K562 (cell line): ENCODE results near the gene SEL1L. TPM values are rescaled to one million over a fixed set of nuclear protein-coding genes. Genes with fewer than 3 reads are reported as not detected.
A peak's percentile ranks its signal among the peaks of the same experiment; 100 is the strongest.

Experiments
- ATAC-seq: fragments of 200-7000 bp; cut with Tn5 transposase; 3 replicates; pipeline ENCODE4 v1.9.1; 2020; ENCODE audit warnings: moderate library complexity
- BruUV-seq: library from RNA; stranded (reverse); fragments of 400-500 nt; replicated peaks from 2 replicates; lab custom pipeline; 2021; lab: Mats Ljungman, UMichigan
- CTCF ChIA-PET: fragments of 300-600 bp; formaldehyde crosslinking; extraction: SDS; loops from one replicate; lab custom pipeline; 2021; ENCODE audit warnings: low intra/inter-chr PET ratio; lab: Yijun Ruan, JAX
- POLR2A ChIA-PET: fragments of 300-600, 350-650 bp; sonication (Branson Sonifier 250); formaldehyde crosslinking; extraction: SDS; loops from one replicate; lab custom pipeline; 2021; ENCODE audit warnings: antibody characterized with exemption, inconsistent platforms; lab: Yijun Ruan, JAX
- DNase-seq, 4 experiments: peaks; one replicate each; pipeline versions ENCODE4 v3.0.0 to v3.0.0-alpha.2; 2011 to 2018; ENCODE audit warnings: low spot score in 3 of 4, mixed read lengths in 3 of 4; ENCODE audit errors: extremely low read depth in 1 of 4
- FAIRE-seq: peaks from 2 replicates; lab custom pipeline; 2011; peaks lifted over from hg19 to GRCh38; lab: Jason Lieb, UNC
- H2AFZ ChIP-seq: 2 replicates; pipeline ENCODE4 v1.6.0; 2011; ENCODE audit warnings: low read depth, low read length, control low read depth, inconsistent platforms
- H3K27ac ChIP-seq: fragments of 200-600 bp; 3 replicates; pipeline ENCODE4 v1.8.0; 2011; ENCODE audit warnings: low read depth, mild to moderate bottlenecking, control low read depth, inconsistent platforms, low read length, moderate library complexity, mixed read lengths; ENCODE audit errors: extremely low read depth
- H3K27me3 ChIP-seq, 2 experiments: fragments of 300-600 bp in 1 of 2; 2 replicates in 1 of 2; 3 replicates in 1 of 2; pipeline versions ENCODE4 v1.6.0 to v1.8.0; 2011; ENCODE audit warnings: inconsistent platforms in 2 of 2, low read length in 2 of 2, mild to moderate bottlenecking in 1 of 2, mixed read lengths in 1 of 2, moderate library complexity in 1 of 2; ENCODE audit not compliant: control insufficient read depth in 2 of 2, insufficient read depth in 2 of 2
- H3K36me3 ChIP-seq: fragments of 300-600 bp; 3 replicates; pipeline ENCODE4 v1.8.0; 2011; ENCODE audit warnings: mild to moderate bottlenecking, low read length, inconsistent platforms; ENCODE audit not compliant: control insufficient read depth, insufficient read depth
- H3K4me1 ChIP-seq, 2 experiments: fragments of 200-600 bp in 1 of 2; replicated peaks in 1 of 2; 2 replicates in 1 of 2; 3 replicates in 1 of 2; pipeline versions ENCODE4 v1.5.1 to v1.8.0; 2011; ENCODE audit warnings: inconsistent platforms in 2 of 2, low read length in 2 of 2, mild to moderate bottlenecking in 1 of 2, mixed read lengths in 1 of 2, moderate library complexity in 1 of 2; ENCODE audit not compliant: control insufficient read depth in 2 of 2, insufficient read depth in 2 of 2
- H3K4me2 ChIP-seq: 2 replicates; pipeline ENCODE4 v1.6.1; 2011; ENCODE audit warnings: low read length, control low read depth, inconsistent platforms, mixed read lengths; ENCODE audit not compliant: insufficient read depth
- H3K4me3 ChIP-seq: fragments of 200-600 bp; sonication (generic), shearing (Covaris generic); 2 replicates; pipeline ENCODE4 v1.5.1; 2016; ENCODE audit warnings: control low read depth, inconsistent platforms
- H3K79me2 ChIP-seq: fragments of 200-600 bp; 3 replicates; pipeline ENCODE4 v1.8.0; 2011; ENCODE audit warnings: low read length, inconsistent platforms; ENCODE audit not compliant: control insufficient read depth, insufficient read depth
- H3K9ac ChIP-seq, 2 experiments: 2 replicates each; pipeline versions ENCODE4 v1.6.0 to v1.6.1; 2011; ENCODE audit warnings: low read depth in 2 of 2, low read length in 2 of 2, control low read depth in 1 of 2, inconsistent platforms in 1 of 2, mild to moderate bottlenecking in 1 of 2, mixed read lengths in 1 of 2; ENCODE audit not compliant: insufficient read depth in 1 of 2
- H3K9me1 ChIP-seq: one replicate; pipeline ENCODE4 v1.6.0; 2011; ENCODE audit warnings: inconsistent platforms, mild to moderate bottlenecking, low read length, moderate library complexity; ENCODE audit not compliant: control insufficient read depth, insufficient read depth
- H3K9me3 ChIP-seq: replicated peaks from 2 replicates; pipeline ENCODE4 v1.5.1; 2011; ENCODE audit warnings: low read depth, low read length, inconsistent platforms; ENCODE audit not compliant: control insufficient read depth, insufficient read depth
- H4K20me1 ChIP-seq: replicated peaks from 2 replicates; pipeline ENCODE4 v1.6.1; 2011; ENCODE audit warnings: low read length, inconsistent platforms, mixed read lengths; ENCODE audit not compliant: control insufficient read depth, insufficient read depth
- GABPB1 ChIP-seq: sonication (generic); formaldehyde crosslinking; IDR thresholded peaks from 2 replicates; pipeline ENCODE4 v1.8.0; 2022; ENCODE audit warnings: mild to moderate bottlenecking, missing genetic modification reagents
- TOE1 ChIP-seq, 2 experiments: fragments of 450-650 bp in 1 of 2; sonication (generic) in 1 of 2; formaldehyde crosslinking in 1 of 2; IDR thresholded peaks; 2 replicates each; pipeline versions ENCODE4 v1.7.1 to v1.8.0; 2016 to 2022; ENCODE audit warnings: borderline replicate concordance in 2 of 2, mild to moderate bottlenecking in 2 of 2, antibody characterized with exemption in 1 of 2, inconsistent platforms in 1 of 2, low read depth in 1 of 2, missing genetic modification reagents in 1 of 2, moderate library complexity in 1 of 2
- U2AF2 ChIP-seq: fragments of 200-400 bp; formaldehyde crosslinking; optimal IDR thresholded peaks from 2 replicates; pipeline ENCODE3; 2017; ENCODE audit warnings: low read depth, mild to moderate bottlenecking, low read length
- ZNF253 ChIP-seq: fragments of 250-450 bp; sonication (Bioruptor Pico); conservative IDR thresholded peaks from 2 replicates; pipeline ENCODE4 v1.6.1; 2021; ENCODE audit warnings: mild to moderate bottlenecking
- WGBS: fragments of 100-300 bp; shearing (Covaris generic); methylation state at CpG from one replicate; pipeline ENCODE4 v1.1.6; 2016; ENCODE audit warnings: low coverage, mixed read lengths; ENCODE audit not compliant: insufficient coverage; ENCODE audit errors: missing lambda C conversion rate; 5-methylcytosine and 5-hydroxymethylcytosine counted together
- in situ Hi-C: fragments of 300-500 bp; cut with MboI; formaldehyde crosslinking; loops from 4 replicates; pipeline ENCODE4 v1.15.0; 2018; ENCODE audit warnings: inconsistent platforms, mixed read lengths
- intact Hi-C: fragments of 100-400 bp; cut with micrococcal nuclease; formaldehyde crosslinking; loops from 2 replicates; pipeline ENCODE4 v1.14.2; 2022
- polyA plus RNA-seq, 8 experiments: library from polyadenylated mRNA; depleted of rRNA in 4 of 8; stranded (reverse) in 5 of 8; unstranded in 3 of 8; fragments of >200 nt; fragmentation: Nextera tagmentation in 2 of 8; fragmentation: Illumina TruSeq in 1 of 8; extraction: Ambion mirVana in 2 of 8; extraction: Trizol in 1 of 8; gene quantifications; 2 replicates each; pipeline versions ENCODE4 v1.2.1 to v1.2.3, GENCODE V29; 2011 to 2014; ENCODE audit warnings: inconsistent platforms in 1 of 8, missing spikeins in 1 of 8
- total RNA-seq, 7 experiments: library from RNA; depleted of rRNA in 6 of 7; stranded (reverse); fragments of >200 nt in 6 of 7; fragmentation: Illumina TruSeq in 2 of 7; extraction: Trizol in 2 of 7; gene quantifications; 2 replicates each; pipeline versions ENCODE4 v1.2.1 to v1.2.3, GENCODE V29; 2011 to 2021; ENCODE audit warnings: low replicate concordance in 1 of 7

Gene SEL1L
- total and polyA plus RNA-seq, 9 of the 15 experiments (the other 6 are each of a cell fraction or from before 2014, with no cell fraction given), result 7.7 to 21.1 (median 13.6) TPM

DNA sequence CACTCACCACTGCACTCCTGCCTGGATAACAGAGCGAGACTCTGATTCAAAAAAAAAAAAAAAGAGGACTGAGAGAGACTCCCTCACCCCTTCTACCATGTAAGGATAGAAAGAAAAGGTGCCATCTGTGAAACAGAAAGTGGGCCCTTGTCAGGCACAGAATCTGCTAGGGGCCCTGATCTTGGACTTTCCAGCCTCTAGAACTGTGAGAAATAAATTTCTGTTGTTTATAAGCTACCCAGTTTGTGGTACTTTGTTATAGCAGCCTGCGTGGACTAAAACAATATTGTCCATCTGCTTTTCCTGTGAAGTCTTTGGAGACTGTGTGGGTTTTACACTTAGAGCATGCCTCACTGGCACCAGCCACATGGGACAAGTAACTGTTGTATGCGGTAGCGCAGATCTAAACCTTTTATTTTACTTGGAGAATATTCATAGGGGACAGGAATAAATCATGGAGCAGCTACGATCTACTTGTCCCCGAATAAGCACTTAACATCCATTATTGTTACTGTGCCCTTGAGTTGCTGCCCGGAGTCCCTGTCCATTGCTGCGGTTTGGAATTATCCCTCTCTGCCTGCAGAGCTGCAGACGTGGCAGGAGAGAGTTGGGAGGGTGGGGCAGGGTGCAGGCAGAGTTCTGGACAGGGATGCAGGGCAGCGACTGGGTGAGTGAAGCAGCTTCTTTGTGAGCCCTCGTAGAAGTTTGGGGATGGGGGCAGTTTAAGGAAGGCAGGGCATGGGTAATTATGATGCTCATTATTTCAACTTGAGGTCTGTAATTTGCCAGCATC is 81.1 kb downstream of the SEL1L start:
- H3K79me2 ChIP-seq, result no peaks in the 10 kb centered on the region
- no peak overlapping the region for H3K4me3 ChIP-seq
- no peaks in the 10 kb centered on the region for H3K36me3 ChIP-seq
- intact Hi-C loops, result loop anchor here (1.0 to 5.0 kb wide), 4 partner anchors 18 to 183 kb away; partner anchors contain the start of gene STON2
- no peaks in the 10 kb centered on the region for H4K20me1 ChIP-seq
- no peak overlapping the region for H3K4me2 ChIP-seq
- no peaks in the 10 kb centered on the region for H3K27me3 ChIP-seq
- no peak overlapping the region for H3K27ac ChIP-seq
- peaks cover 2 to 6% of the 10 kb centered on the region in 2 experiments; a peak in 4 of 5 replicates for H3K4me1 ChIP-seq
- CTCF ChIA-PET, result interaction anchor here (2.1 kb wide), 1 partner anchor 183 kb away, joined by 32 read pairs; no protein-coding TSS in a partner anchor
- in situ Hi-C loops, result loop anchor here (5.0 to 25.0 kb wide), 2 partner anchors 180 to 465 kb away; no protein-coding TSS in a partner anchor
- TF ChIP-seq U2AF2 (no peak), TOE1 (IDR thresholded peaks at IDR 0.05; ENCODE audit: borderline replicate concordance) (no peak), TOE1 (CRISPR knock-in tag; IDR thresholded peaks at IDR 0.05; ENCODE audit: borderline replicate concordance, low read depth) (no peak), ZNF253 (CRISPR knock-in tag) (no peak), GABPB1 (CRISPR knock-in tag) (no peak)
- H3K9ac ChIP-seq, result no peak overlapping the region
- 61% methylated on average over 9 of the region's 11 CpGs for WGBS
- peak; percentile 31 for ATAC-seq
- no peaks in the 10 kb centered on the region for H3K9me1 ChIP-seq
- no peak for DNase-seq
- peak overlapping the region; percentile 77 for H2AFZ ChIP-seq
- FAIRE-seq, result no peak
- H3K9me3 ChIP-seq, result no peaks in the 10 kb centered on the region
- no TSS peak for BruUV-seq
- POLR2A ChIA-PET, result interaction anchor here (0.6 kb wide), 1 partner anchor 382 kb away, joined by 3 read pairs; no protein-coding TSS in a partner anchor
